WI38 (cell line): ENCODE data around the gene POPDC3.
"Not testable (repeated sequence)": the region's sequence is repeated elsewhere in the genome, so short reads cannot be mapped to it uniquely, and the experiment has no call there.

ENCODE experiments used
- H3K4me3 ChIP-seq: 2 replicates; pipeline ENCODE4 v1.5.1; 2011; ENCODE audit warnings: low read depth, mild to moderate bottlenecking, control low read depth, low read length
- CTCF ChIP-seq: IDR thresholded peaks from 2 replicates; pipeline ENCODE4 v1.5.1; 2012; ENCODE audit warnings: low read depth, mild to moderate bottlenecking, control low read depth, low read length

The POPDC3 gene

GRCh38 chr6:105184921-105185320 lies 5.1 kb upstream of the POPDC3 start:
- no peak overlapping the region for H3K4me3 ChIP-seq
- no peak for TF ChIP-seq CTCF

GRCh38 chr6:105181981-105182515 lies 2.2 kb upstream of the POPDC3 start:
- no peak overlapping the region for H3K4me3 ChIP-seq
- no peak for TF ChIP-seq CTCF

GRCh38 chr6:105178636-105179035 lies 1.2 kb downstream of the POPDC3 start:
- no peak for TF ChIP-seq CTCF
- H3K4me3 ChIP-seq = peak overlapping the region; percentile 68

GRCh38 chr6:105178110-105178509 lies 1.7 kb downstream of the POPDC3 start:
- TF ChIP-seq CTCF = no peak
- H3K4me3 ChIP-seq = peak overlapping the region; percentile 68; the same call in 1 of the 2 replicates

GRCh38 chr6:105177556-105177955 lies 2.3 kb downstream of the POPDC3 start:
- TF ChIP-seq CTCF = no peak
- no peak overlapping the region for H3K4me3 ChIP-seq

GRCh38 chr6:105174512-105174911 lies 5.3 kb downstream of the POPDC3 start:
- H3K4me3 ChIP-seq = peak overlapping the region; percentile 27; the same call in 1 of the 2 replicates
- TF ChIP-seq CTCF = no peak

GRCh38 chr6:105172515-105172914 lies 7.3 kb downstream of the POPDC3 start:
- H3K4me3 ChIP-seq = not testable (repeated sequence)

GRCh38 chr6:105170059-105170458 lies 9.8 kb downstream of the POPDC3 start:
- TF ChIP-seq CTCF = no peak
- H3K4me3 ChIP-seq = no peak overlapping the region
